SK-MEL-5 (cell line): ENCODE results near the gene FMNL3. TPM values are rescaled to one million over a fixed set of nuclear protein-coding genes. Genes with fewer than 3 reads are reported as not detected.
"Not testable (repeated sequence)": the region's sequence is repeated elsewhere in the genome, so short reads cannot be mapped to it uniquely, and the experiment has no call there.

Experiments used
- DNase-seq: peaks from one replicate; pipeline ENCODE4 v3.0.0-alpha.2; 2016; ENCODE audit warnings: low read depth, low spot score
- in situ Hi-C: cut with HindIII; loops from 2 replicates; pipeline ENCODE4 v1.10.0; 2016; ENCODE audit warnings: low sequenced_read_pairs, high pct_unique_total_duplicates, low pct_unique_long_range_greater_than_20kb
- total RNA-seq: library from RNA; depleted of rRNA; stranded (reverse); fragments of >200 nt; shearing (Covaris generic); gene quantifications from 2 replicates; pipeline ENCODE4 v1.2.3, GENCODE V29; 2014

FMNL3 gene
- total RNA-seq, 1 experiment from 2014 or later = 14.5 TPM

- DNase-seq = peak; percentile 32
- in situ Hi-C loops = no loop called here
Measured at GRCh38 chr12:49626169-49626835, 80.9 kb downstream of the FMNL3 start.

DNA sequence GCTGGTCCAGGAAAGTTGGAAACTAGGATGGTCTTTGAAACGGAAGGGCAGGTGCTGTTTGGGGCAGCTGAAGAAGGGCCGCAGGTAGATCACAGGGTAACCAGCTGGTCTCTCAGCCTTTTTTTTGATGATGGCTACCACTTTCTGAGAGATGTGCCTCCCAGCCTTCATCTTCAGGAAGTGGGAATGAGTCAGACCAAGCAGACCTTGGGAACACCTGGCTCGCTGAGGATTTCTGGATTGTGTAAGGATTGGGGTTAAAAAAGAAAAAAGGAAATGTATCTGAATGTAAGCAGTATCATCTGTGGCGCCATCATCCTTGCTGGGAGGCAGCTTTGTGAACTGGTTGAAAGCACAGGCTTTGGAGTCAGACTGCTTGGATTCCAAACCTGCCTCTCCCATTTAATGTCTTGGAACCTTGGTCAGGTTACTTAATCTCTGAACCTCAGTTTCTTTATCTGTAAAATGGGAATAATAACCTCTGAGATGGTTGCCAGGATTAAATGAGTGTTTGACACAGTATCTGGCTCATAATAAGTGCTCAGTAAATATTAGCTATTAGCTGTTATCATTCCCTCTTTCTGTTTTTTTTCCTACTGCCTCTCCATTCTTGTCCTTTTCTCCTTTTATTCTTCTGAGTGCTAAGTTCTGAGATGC lies 82.2 kb downstream of the FMNL3 start:
- no peak for DNase-seq
- in situ Hi-C loops = no loop called here

DNA sequence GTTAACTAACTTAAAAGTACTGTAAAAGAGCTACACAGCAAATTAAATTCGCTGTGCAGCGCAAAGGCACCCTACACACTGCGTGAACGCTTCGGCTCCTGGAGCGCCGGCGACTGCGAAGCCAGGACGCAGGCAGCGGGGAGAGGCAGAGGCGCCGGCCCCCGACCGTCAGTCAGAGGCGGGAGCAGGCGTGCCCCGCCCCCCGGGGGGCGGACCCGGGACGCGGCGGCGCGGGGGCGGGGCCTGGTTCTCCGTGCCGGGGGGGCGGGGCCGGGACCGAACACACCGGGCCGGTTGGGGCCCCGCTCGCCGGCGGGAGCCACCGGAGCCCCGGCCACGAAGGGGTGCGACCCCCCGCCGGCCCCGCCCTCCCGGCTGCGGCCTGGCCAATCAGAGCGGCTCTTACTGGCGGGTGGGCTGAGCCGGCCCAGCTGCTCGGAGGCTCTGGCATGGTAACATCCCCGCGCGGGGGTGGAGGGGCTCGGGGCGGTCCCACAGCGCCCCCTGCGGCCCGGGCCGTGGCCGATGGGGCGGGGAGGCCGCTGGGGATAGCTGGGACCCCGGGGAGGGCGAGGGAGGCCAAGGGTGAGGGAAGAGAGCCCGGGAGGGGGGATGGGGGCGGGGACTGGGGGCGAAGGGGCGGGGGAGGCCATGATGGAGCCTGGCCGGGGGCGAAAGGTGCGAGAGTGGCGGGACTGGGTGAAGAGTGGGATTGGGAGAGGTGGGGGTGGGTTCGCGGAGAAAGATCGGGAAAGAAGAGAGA lies 83.9 kb downstream of the FMNL3 start, which contains the start of gene PRPF40B:
PRPF40B (plus strand) TSS at position 420 of the 763 bp plus-strand sequence; CDS start at position 450, 30 bp downstream.
- in situ Hi-C loops = no loop called here
- DNase-seq = peak; percentile 86

DNA sequence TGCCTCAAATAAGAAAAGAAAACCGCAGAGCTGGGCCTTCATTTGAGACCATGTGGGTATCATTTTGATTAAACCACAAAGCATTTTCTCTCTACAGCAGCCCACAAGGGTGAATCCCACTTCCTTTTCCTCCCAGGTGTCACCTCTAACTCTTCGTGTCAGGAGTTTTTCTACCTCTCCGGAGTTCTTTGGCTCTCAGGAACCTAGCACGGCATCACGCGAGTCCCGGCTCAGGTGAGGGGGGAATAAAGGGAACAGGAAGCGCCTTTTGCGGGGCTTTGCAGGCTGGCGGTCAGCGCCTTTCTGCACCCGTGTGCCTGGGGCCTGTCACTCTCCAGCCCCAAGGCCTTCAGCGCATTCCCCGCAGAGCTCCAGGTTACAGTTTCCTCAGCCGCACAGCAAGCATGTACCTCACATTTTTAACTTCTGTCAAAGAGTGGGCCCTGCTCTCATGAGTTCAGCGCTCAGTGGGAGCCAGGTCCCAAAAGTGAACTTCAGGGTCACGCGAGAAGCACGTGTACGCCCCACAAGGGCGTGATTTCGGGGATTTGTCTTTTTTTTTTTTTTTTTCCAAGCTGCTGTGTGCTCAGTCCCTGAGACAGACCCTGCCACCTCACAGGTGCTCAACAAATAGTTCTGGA lies 84.6 kb downstream of the FMNL3 start:
- peak; percentile 23 for DNase-seq
- in situ Hi-C loops = no loop called here

GRCh38 chr12:49621651-49622500 lies 85.3 kb downstream of the FMNL3 start:
- DNase-seq = no peak
- in situ Hi-C loops = no loop called here

DNA sequence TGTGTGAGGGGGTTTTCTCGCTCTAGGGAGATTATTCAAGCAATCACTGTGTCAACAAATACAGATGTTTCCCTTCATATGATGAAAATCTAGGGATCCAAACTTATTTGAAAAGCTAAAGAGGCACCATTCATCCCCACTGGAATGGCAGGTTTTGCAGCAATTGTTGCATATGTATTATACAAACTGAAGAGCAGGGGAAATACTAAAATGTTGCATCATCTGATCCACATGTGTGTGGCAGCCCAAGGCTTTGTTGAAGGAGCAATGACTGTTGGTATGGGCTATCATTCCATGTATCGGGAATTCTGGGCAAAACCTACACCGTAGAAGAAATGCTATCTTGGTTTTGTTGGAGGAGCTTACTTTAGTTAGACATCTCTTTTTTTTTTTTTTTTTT lies 87.9 kb downstream of the FMNL3 start:
- in situ Hi-C loops = no loop called here
- no peak for DNase-seq

GRCh38 chr12:49618576-49618975 lies 88.6 kb downstream of the FMNL3 start:
- in situ Hi-C loops = no loop called here
- no peak for DNase-seq

GRCh38 chr12:49616533-49617219 lies 90.5 kb downstream of the FMNL3 start:
- in situ Hi-C loops = no loop called here
- no peak for DNase-seq

GRCh38 chr12:49615725-49616124 lies 91.5 kb downstream of the FMNL3 start:
- in situ Hi-C loops = no loop called here
- DNase-seq = no peak

- in situ Hi-C loops = no loop called here
- no peak for DNase-seq
Measured at GRCh38 chr12:49612210-49612609, 95.0 kb downstream of the FMNL3 start.

GRCh38 chr12:49610785-49611184 lies 96.4 kb downstream of the FMNL3 start:
- DNase-seq, in situ Hi-C loops: not testable (repeated sequence)

DNA sequence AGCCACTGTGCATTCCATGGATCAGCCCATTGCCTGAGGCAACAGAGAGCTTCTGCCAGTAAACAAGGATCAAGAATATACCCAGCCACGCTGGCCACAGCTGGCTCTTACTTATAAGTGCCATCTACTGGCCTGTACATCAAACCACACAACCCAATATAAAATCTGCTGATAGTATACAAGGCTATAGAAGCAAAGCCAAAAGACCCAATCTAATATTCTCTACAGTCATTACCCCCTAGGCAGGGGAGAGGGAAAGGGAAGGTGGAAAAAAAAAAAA lies 97.4 kb downstream of the FMNL3 start:
- DNase-seq = peak; percentile 83
- in situ Hi-C loops = no loop called here

DNA sequence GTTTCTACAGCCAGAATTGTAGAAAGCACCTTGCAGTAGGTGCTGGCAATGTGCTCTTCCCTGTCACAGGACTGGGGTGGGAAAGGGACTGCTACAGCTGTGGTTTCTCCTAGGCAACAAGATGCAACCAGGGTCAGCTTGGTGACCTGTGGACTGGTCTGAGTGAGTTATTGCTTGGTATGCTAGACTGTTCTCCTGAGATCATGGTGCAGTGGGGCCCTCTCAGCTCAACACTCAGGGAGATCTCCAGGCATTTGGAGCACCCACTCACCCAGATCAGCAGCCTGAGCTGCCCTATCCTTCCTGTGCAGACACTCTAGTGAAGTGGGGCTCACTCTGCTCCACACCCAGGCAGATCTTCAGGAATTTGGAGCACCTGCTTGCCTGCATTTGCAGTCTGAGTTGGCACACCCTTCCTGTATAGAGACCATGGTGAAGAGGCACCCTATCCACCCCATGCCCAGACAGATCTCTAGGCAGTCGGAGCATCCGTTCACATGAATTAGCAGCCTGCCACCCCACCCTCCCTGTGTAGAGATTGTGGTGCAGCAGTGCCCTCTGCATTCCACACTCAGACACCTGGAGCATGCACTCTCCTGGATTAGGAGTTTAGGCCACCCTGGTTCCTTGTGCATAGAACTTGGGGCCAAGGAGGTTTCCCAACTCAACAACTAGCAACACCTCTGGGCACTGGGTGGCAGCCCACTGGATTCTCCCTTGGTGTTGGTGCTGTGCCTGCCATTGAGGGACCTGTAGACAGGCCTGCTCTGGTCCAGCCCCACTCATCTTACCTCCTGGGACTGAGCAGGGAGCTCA lies 97.9 kb downstream of the FMNL3 start:
- in situ Hi-C loops = no loop called here

DNA sequence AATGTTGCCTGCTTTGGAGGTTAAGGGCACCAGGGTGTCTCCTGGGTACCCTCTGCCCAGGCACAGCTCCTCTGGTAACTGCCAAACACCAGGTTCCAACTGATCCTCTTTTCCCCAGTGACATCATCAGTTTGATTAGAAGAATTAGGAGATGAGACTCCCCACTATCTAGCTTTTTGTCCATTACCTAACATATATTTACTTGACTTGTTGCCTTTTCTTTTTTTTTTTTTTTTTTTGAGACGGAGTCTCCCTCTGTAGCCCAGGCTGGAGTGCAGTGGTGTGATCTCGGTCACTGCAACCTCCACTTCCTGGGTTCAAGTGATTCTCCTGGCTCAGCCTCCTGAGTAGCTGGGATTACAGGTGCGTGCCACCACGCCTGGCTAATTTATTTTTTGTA lies 101.7 kb downstream of the FMNL3 start, which contains the start of gene FAM186B:
FAM186B (minus strand) TSS at position 101 of the 400 bp plus-strand sequence. CDS start 162 bp downstream, outside the sequence.
- in situ Hi-C loops, DNase-seq: not testable (repeated sequence)

More for the DNA sequence above, 97.9 kb downstream of the FMNL3 start:
- no peak for DNase-seq

DNA sequence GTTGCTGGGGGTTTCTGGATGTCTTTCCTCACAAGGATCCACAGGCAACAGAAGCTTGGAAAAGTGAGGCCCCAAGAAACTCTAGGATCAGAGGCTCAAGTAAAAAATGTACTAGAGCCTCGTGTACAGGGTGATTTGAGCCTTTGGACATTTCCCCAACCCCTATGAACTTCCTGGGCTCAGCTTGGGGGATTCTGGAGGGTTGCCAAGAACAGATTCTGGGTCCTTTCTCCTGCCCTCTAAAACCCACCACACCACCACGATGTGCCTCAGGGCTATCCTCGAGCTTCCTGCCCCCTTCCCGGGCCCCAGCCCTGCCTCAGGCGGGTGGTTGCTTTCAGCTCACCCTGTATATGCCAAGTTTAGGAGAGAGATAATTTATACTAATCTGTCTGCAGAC lies 102.3 kb downstream of the FMNL3 start:
- no peak for DNase-seq
- in situ Hi-C loops = no loop called here

- in situ Hi-C loops = no loop called here
- no peak for DNase-seq
Measured at GRCh38 chr12:49603721-49604120, 103.5 kb downstream of the FMNL3 start.
